ENCODE data around the gene NFYA. TPM values are rescaled to one million over a fixed set of nuclear protein-coding genes. Genes with fewer than 3 reads are reported as not detected.

The NFYA gene
- total RNA-seq, 1 donor from 2014 or later: 47.8 TPM

- TF ChIP-seq CTCF (IDR thresholded peaks at IDR 0.05; ENCODE audit: partially characterized antibody, unreplicated experiment): no peak
- DNase-seq: no peak
- Mint-ChIP-seq H3K27me3 (ENCODE audit: unreplicated experiment) (peaks cover 1% of the 10 kb centered on the region), H3K27ac (ENCODE audit: unreplicated experiment) (no peak overlapping the region), H3K36me3 (ENCODE audit: unreplicated experiment) (no peaks in the 10 kb centered on the region), H3K4me1 (ENCODE audit: low read depth, unreplicated experiment) (peaks cover 1% of the 10 kb centered on the region), H3K9me3 (ENCODE audit: unreplicated experiment) (no peaks in the 10 kb centered on the region), H3K4me3 (ENCODE audit: unreplicated experiment) (no peak overlapping the region)
These were observed 50.1 kb downstream of the NFYA start for GRCh38 chr6:41122918-41123317.

- Mint-ChIP-seq H3K4me3 (ENCODE audit: unreplicated experiment) (no peak overlapping the region), H3K27ac (ENCODE audit: unreplicated experiment) (no peak overlapping the region), H3K9me3 (ENCODE audit: unreplicated experiment) (no peaks in the 10 kb centered on the region), H3K4me1 (ENCODE audit: low read depth, unreplicated experiment) (no peaks in the 10 kb centered on the region), H3K27me3 (ENCODE audit: unreplicated experiment) (peaks cover 1% of the 10 kb centered on the region), H3K36me3 (ENCODE audit: unreplicated experiment) (no peaks in the 10 kb centered on the region)
- DNase-seq: no peak
- no peak for TF ChIP-seq CTCF (IDR thresholded peaks at IDR 0.05; ENCODE audit: partially characterized antibody, unreplicated experiment)
These were observed 52.5 kb downstream of the NFYA start for GRCh38 chr6:41125282-41125681.

- Mint-ChIP-seq H3K27ac (ENCODE audit: unreplicated experiment) (no peak overlapping the region), H3K4me3 (ENCODE audit: unreplicated experiment) (no peak overlapping the region), H3K36me3 (ENCODE audit: unreplicated experiment) (no peaks in the 10 kb centered on the region), H3K4me1 (ENCODE audit: low read depth, unreplicated experiment) (no peaks in the 10 kb centered on the region), H3K9me3 (ENCODE audit: unreplicated experiment) (no peaks in the 10 kb centered on the region), H3K27me3 (ENCODE audit: unreplicated experiment) (no peaks in the 10 kb centered on the region)
- TF ChIP-seq CTCF (IDR thresholded peaks at IDR 0.05; ENCODE audit: partially characterized antibody, unreplicated experiment): no peak
- DNase-seq: no peak
These were observed 59.5 kb downstream of the NFYA start for GRCh38 chr6:41132254-41132653.

- Mint-ChIP-seq H3K36me3 (ENCODE audit: unreplicated experiment) (no peaks in the 10 kb centered on the region), H3K4me1 (ENCODE audit: low read depth, unreplicated experiment) (no peaks in the 10 kb centered on the region), H3K9me3 (ENCODE audit: unreplicated experiment) (no peaks in the 10 kb centered on the region), H3K4me3 (ENCODE audit: unreplicated experiment) (no peak overlapping the region), H3K27ac (ENCODE audit: unreplicated experiment) (no peak overlapping the region), H3K27me3 (ENCODE audit: unreplicated experiment) (no peaks in the 10 kb centered on the region)
- DNase-seq: no peak
- TF ChIP-seq CTCF (IDR thresholded peaks at IDR 0.05; ENCODE audit: partially characterized antibody, unreplicated experiment): no peak
These were observed 62.5 kb downstream of the NFYA start for GRCh38 chr6:41135062-41135832.

- Mint-ChIP-seq H3K27ac (ENCODE audit: unreplicated experiment) (no peak overlapping the region), H3K4me1 (ENCODE audit: low read depth, unreplicated experiment) (no peaks in the 10 kb centered on the region), H3K4me3 (ENCODE audit: unreplicated experiment) (no peak overlapping the region), H3K9me3 (ENCODE audit: unreplicated experiment) (no peaks in the 10 kb centered on the region), H3K27me3 (ENCODE audit: unreplicated experiment) (no peaks in the 10 kb centered on the region), H3K36me3 (ENCODE audit: unreplicated experiment) (no peaks in the 10 kb centered on the region)
- no peak for TF ChIP-seq CTCF (IDR thresholded peaks at IDR 0.05; ENCODE audit: partially characterized antibody, unreplicated experiment)
- DNase-seq: no peak
These were observed 64.1 kb downstream of the NFYA start for GRCh38 chr6:41136911-41137310.

Data from glutamatergic neuron (in vitro differentiated cells).